CD1c-positive myeloid dendritic cell (primary cell): ENCODE results near the gene RAC3.

Experiments used
- DNase-seq: peaks from one replicate; pipeline ENCODE4 v3.0.0-alpha.2; 2016; ENCODE audit errors: extremely low spot score

RAC3 gene

GRCh38 chr17:81999587-81999975 lies 31.9 kb upstream of the RAC3 start:
- no peak for DNase-seq

- DNase-seq: no peak
Observed at GRCh38 chr17:81999976-82000802, 31.3 kb upstream of the RAC3 start.

GRCh38 chr17:82000803-82001570 lies 30.5 kb upstream of the RAC3 start:
- DNase-seq: no peak

GRCh38 chr17:82001571-82002056 lies 29.9 kb upstream of the RAC3 start:
- no peak for DNase-seq

GRCh38 chr17:82003411-82004381 lies 27.8 kb upstream of the RAC3 start:
- no peak for DNase-seq

- no peak for DNase-seq
Observed at GRCh38 chr17:82004517-82005455, 26.7 kb upstream of the RAC3 start.

GRCh38 chr17:82005701-82006348 lies 25.7 kb upstream of the RAC3 start:
- DNase-seq: no peak

- DNase-seq: no peak
Observed at GRCh38 chr17:82006468-82007227, 24.8 kb upstream of the RAC3 start.

- no peak for DNase-seq
Observed at GRCh38 chr17:82007228-82007494, 24.3 kb upstream of the RAC3 start.

GRCh38 chr17:82007495-82008257 lies 23.8 kb upstream of the RAC3 start:
- no peak for DNase-seq

- DNase-seq: no peak
Observed at GRCh38 chr17:82008258-82008940, 23.1 kb upstream of the RAC3 start.

- DNase-seq: no peak
Observed at GRCh38 chr17:82008941-82009405, 22.5 kb upstream of the RAC3 start.

GRCh38 chr17:82009413-82009812 lies 22.1 kb upstream of the RAC3 start:
- no peak for DNase-seq

GRCh38 chr17:82010575-82011525 lies 20.6 kb upstream of the RAC3 start:
- DNase-seq: no peak

GRCh38 chr17:82011617-82012187 lies 19.8 kb upstream of the RAC3 start:
- DNase-seq: no peak

GRCh38 chr17:82012261-82012639 lies 19.2 kb upstream of the RAC3 start:
- DNase-seq: no peak
